GM23338 (cell line): ENCODE data around the gene CYP4F2.

Experiments used
- CREB1 ChIP-seq: fragments of 250-450 bp; sonication (Bioruptor Pico); IDR thresholded peaks from 2 replicates; pipeline ENCODE4 v1.5.0; 2020; ENCODE audit warnings: low read depth, mild to moderate bottlenecking, moderate library complexity
- EZH2 ChIP-seq: fragments of 200-600 bp; sonication (generic); IDR thresholded peaks from one replicate; pipeline ENCODE4 v1.8.0; 2017; ENCODE audit warnings: antibody characterized with exemption, mild to moderate bottlenecking, low read depth; ENCODE audit not compliant: unreplicated experiment
- EZH2phosphoT487 ChIP-seq: fragments of 200-600 bp; sonication (generic); IDR thresholded peaks from one replicate; pipeline ENCODE4 v1.8.1; 2018; ENCODE audit warnings: antibody characterized with exemption; ENCODE audit not compliant: unreplicated experiment
- JUNB ChIP-seq: IDR thresholded peaks from one replicate; pipeline ENCODE4 v1.6.1; 2016; ENCODE audit warnings: antibody characterized with exemption; ENCODE audit not compliant: unreplicated experiment
- POLR2AphosphoS5 ChIP-seq: IDR thresholded peaks from 2 replicates; pipeline ENCODE4 v1.6.1; 2016; ENCODE audit warnings: antibody characterized with exemption, low read depth
- STAT1 ChIP-seq: IDR thresholded peaks from one replicate; pipeline ENCODE4 v1.6.1; 2016; ENCODE audit warnings: antibody characterized with exemption; ENCODE audit not compliant: unreplicated experiment
- TF ChIP-seq, protein P1 (sequence below), 2 experiments: fragments of 200-600 bp in 1 of 2; sonication (generic) in 1 of 2; conservative IDR thresholded peaks; 2 replicates each; pipeline versions ENCODE4 v1.5.1 to v1.6.1; 2016 to 2017; ENCODE audit warnings: antibody characterized with exemption in 2 of 2, low read depth in 2 of 2, mild to moderate bottlenecking in 2 of 2, moderate library complexity in 1 of 2
- TF ChIP-seq, protein P2 (sequence below): IDR thresholded peaks from one replicate; pipeline ENCODE4 v1.6.1; 2018; ENCODE audit warnings: antibody characterized with exemption; ENCODE audit not compliant: unreplicated experiment
- TF ChIP-seq, protein P3 (sequence below): fragments of 250-450 bp; sonication (Bioruptor Pico); IDR thresholded peaks from 2 replicates; pipeline ENCODE4 v1.5.0; 2020; ENCODE audit warnings: mild to moderate bottlenecking, moderate library complexity

DNA sequence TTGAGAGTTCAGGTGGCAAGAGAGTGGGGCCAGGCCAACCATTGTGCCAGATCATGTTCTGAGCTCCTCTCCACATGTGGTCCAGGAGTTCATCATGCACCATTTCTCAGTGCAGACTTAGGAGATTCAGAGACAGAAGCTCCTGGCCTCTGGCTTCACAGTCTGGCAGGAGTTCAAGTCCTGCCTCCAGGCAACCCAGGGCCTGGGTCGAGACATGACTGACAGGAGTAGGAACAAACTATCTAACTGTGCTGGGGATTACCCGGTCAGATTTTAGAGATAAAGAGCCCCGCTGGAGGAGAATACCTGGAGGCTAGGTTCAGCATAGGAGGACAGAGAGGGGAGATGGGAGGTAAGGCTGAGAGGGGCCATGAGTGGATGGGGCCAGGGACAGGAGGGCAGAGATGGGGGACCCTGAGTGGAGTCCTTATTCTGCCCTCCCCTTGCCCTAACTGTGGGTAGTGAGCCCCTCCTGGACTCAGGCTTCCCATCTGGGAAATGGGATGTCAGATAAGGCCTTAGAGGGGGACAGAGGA, 37.4 kb upstream of the CYP4F2 start:
- TF ChIP-seq, protein P1, sequence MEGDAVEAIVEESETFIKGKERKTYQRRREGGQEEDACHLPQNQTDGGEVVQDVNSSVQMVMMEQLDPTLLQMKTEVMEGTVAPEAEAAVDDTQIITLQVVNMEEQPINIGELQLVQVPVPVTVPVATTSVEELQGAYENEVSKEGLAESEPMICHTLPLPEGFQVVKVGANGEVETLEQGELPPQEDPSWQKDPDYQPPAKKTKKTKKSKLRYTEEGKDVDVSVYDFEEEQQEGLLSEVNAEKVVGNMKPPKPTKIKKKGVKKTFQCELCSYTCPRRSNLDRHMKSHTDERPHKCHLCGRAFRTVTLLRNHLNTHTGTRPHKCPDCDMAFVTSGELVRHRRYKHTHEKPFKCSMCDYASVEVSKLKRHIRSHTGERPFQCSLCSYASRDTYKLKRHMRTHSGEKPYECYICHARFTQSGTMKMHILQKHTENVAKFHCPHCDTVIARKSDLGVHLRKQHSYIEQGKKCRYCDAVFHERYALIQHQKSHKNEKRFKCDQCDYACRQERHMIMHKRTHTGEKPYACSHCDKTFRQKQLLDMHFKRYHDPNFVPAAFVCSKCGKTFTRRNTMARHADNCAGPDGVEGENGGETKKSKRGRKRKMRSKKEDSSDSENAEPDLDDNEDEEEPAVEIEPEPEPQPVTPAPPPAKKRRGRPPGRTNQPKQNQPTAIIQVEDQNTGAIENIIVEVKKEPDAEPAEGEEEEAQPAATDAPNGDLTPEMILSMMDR (conservative IDR thresholded peaks at IDR 0.05; ENCODE audit: low read depth in 2 of 2): no peak
- TF ChIP-seq CREB1 (CRISPR knock-in tag) (no peak), POLR2AphosphoS5 (no peak), EZH2 (no peak), JUNB (no peak), EZH2phosphoT487 (no peak), STAT1 (no peak)
- TF ChIP-seq, protein P2, sequence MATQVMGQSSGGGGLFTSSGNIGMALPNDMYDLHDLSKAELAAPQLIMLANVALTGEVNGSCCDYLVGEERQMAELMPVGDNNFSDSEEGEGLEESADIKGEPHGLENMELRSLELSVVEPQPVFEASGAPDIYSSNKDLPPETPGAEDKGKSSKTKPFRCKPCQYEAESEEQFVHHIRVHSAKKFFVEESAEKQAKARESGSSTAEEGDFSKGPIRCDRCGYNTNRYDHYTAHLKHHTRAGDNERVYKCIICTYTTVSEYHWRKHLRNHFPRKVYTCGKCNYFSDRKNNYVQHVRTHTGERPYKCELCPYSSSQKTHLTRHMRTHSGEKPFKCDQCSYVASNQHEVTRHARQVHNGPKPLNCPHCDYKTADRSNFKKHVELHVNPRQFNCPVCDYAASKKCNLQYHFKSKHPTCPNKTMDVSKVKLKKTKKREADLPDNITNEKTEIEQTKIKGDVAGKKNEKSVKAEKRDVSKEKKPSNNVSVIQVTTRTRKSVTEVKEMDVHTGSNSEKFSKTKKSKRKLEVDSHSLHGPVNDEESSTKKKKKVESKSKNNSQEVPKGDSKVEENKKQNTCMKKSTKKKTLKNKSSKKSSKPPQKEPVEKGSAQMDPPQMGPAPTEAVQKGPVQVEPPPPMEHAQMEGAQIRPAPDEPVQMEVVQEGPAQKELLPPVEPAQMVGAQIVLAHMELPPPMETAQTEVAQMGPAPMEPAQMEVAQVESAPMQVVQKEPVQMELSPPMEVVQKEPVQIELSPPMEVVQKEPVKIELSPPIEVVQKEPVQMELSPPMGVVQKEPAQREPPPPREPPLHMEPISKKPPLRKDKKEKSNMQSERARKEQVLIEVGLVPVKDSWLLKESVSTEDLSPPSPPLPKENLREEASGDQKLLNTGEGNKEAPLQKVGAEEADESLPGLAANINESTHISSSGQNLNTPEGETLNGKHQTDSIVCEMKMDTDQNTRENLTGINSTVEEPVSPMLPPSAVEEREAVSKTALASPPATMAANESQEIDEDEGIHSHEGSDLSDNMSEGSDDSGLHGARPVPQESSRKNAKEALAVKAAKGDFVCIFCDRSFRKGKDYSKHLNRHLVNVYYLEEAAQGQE: no peak
- TF ChIP-seq, protein P3, sequence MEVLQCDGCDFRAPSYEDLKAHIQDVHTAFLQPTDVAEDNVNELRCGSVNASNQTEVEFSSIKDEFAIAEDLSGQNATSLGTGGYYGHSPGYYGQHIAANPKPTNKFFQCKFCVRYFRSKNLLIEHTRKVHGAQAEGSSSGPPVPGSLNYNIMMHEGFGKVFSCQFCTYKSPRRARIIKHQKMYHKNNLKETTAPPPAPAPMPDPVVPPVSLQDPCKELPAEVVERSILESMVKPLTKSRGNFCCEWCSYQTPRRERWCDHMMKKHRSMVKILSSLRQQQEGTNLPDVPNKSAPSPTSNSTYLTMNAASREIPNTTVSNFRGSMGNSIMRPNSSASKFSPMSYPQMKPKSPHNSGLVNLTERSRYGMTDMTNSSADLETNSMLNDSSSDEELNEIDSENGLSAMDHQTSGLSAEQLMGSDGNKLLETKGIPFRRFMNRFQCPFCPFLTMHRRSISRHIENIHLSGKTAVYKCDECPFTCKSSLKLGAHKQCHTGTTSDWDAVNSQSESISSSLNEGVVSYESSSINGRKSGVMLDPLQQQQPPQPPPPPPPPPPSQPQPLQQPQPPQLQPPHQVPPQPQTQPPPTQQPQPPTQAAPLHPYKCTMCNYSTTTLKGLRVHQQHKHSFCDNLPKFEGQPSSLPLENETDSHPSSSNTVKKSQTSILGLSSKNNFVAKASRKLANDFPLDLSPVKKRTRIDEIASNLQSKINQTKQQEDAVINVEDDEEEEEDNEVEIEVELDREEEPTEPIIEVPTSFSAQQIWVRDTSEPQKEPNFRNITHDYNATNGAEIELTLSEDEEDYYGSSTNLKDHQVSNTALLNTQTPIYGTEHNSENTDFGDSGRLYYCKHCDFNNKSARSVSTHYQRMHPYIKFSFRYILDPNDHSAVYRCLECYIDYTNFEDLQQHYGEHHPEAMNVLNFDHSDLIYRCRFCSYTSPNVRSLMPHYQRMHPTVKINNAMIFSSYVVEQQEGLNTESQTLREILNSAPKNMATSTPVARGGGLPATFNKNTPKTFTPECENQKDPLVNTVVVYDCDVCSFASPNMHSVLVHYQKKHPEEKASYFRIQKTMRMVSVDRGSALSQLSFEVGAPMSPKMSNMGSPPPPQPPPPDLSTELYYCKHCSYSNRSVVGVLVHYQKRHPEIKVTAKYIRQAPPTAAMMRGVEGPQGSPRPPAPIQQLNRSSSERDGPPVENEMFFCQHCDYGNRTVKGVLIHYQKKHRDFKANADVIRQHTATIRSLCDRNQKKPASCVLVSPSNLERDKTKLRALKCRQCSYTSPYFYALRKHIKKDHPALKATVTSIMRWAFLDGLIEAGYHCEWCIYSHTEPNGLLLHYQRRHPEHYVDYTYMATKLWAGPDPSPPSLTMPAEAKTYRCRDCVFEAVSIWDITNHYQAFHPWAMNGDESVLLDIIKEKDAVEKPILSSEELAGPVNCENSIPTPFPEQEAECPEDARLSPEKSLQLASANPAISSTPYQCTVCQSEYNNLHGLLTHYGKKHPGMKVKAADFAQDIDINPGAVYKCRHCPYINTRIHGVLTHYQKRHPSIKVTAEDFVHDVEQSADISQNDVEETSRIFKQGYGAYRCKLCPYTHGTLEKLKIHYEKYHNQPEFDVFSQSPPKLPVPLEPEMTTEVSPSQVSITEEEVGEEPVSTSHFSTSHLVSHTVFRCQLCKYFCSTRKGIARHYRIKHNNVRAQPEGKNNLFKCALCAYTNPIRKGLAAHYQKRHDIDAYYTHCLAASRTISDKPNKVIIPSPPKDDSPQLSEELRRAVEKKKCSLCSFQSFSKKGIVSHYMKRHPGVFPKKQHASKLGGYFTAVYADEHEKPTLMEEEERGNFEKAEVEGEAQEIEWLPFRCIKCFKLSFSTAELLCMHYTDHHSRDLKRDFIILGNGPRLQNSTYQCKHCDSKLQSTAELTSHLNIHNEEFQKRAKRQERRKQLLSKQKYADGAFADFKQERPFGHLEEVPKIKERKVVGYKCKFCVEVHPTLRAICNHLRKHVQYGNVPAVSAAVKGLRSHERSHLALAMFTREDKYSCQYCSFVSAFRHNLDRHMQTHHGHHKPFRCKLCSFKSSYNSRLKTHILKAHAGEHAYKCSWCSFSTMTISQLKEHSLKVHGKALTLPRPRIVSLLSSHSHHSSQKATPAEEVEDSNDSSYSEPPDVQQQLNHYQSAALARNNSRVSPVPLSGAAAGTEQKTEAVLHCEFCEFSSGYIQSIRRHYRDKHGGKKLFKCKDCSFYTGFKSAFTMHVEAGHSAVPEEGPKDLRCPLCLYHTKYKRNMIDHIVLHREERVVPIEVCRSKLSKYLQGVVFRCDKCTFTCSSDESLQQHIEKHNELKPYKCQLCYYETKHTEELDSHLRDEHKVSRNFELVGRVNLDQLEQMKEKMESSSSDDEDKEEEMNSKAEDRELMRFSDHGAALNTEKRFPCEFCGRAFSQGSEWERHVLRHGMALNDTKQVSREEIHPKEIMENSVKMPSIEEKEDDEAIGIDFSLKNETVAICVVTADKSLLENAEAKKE (CRISPR knock-in tag): no peak
